H9 (cell line): Measurements from ENCODE around the gene PPP1R1B. TPM values are rescaled to one million over a fixed set of nuclear protein-coding genes. Genes with fewer than 3 reads are reported as not detected.

ENCODE experiments used
- DNase-seq: peaks from one replicate; pipeline ENCODE4 v3.0.0-alpha.2; 2017
- H2AFZ ChIP-seq: one replicate; pipeline ENCODE4 v1.6.1; 2013; ENCODE audit warnings: mild to moderate bottlenecking, low read length, control low read depth, moderate library complexity
- H2AK5ac ChIP-seq: 2 replicates; pipeline ENCODE4 v1.6.1; 2013; ENCODE audit warnings: low read length, control low read depth, mixed read lengths; ENCODE audit not compliant: insufficient read length
- H2BK120ac ChIP-seq: one replicate; pipeline ENCODE4 v1.6.1; 2013; ENCODE audit warnings: low read depth, mild to moderate bottlenecking, low read length, control low read depth, inconsistent platforms; ENCODE audit not compliant: poor library complexity, severe bottlenecking
- H2BK12ac ChIP-seq: 2 replicates; pipeline ENCODE4 v1.6.1; 2013; ENCODE audit warnings: low read length, control low read depth, mixed read lengths, low read depth; ENCODE audit not compliant: insufficient read length
- H2BK15ac ChIP-seq: 2 replicates; pipeline ENCODE4 v1.6.1; 2013; ENCODE audit warnings: low read depth, low read length, control low read depth
- H2BK20ac ChIP-seq: one replicate; pipeline ENCODE4 v1.6.1; 2013; ENCODE audit warnings: low read depth, mild to moderate bottlenecking, low read length, control low read depth, inconsistent platforms; ENCODE audit not compliant: poor library complexity, severe bottlenecking
- H2BK5ac ChIP-seq: 2 replicates; pipeline ENCODE4 v1.6.1; 2013; ENCODE audit warnings: low read length, control low read depth, mixed read lengths; ENCODE audit not compliant: insufficient read length
- H3K14ac ChIP-seq: 2 replicates; pipeline ENCODE4 v1.6.1; 2013; ENCODE audit warnings: low read length, control low read depth; ENCODE audit not compliant: insufficient read depth
- H3K18ac ChIP-seq: 2 replicates; pipeline ENCODE4 v1.6.1; 2013; ENCODE audit warnings: low read depth, mild to moderate bottlenecking, mixed read lengths, low read length, control low read depth; ENCODE audit not compliant: insufficient read length
- H3K23ac ChIP-seq: 2 replicates; pipeline ENCODE4 v1.6.1; 2013; ENCODE audit warnings: low read length, control low read depth, mixed read lengths, low read depth; ENCODE audit not compliant: insufficient read length
- H3K23me2 ChIP-seq: 2 replicates; pipeline ENCODE4 v1.6.1; 2013; ENCODE audit warnings: low read depth, mild to moderate bottlenecking, mixed read lengths, low read length, control low read depth; ENCODE audit not compliant: insufficient read length, poor library complexity, severe bottlenecking
- H3K27ac ChIP-seq: 2 replicates; pipeline ENCODE4 v1.5.1; 2013; ENCODE audit warnings: low read length, control low read depth, mixed read lengths, low read depth; ENCODE audit not compliant: insufficient read length
- H3K27me3 ChIP-seq: 2 replicates; pipeline ENCODE4 v1.6.1; 2013; ENCODE audit warnings: low read length, control low read depth, inconsistent platforms; ENCODE audit not compliant: insufficient read depth
- H3K4ac ChIP-seq: 2 replicates; pipeline ENCODE4 v1.6.1; 2013; ENCODE audit warnings: low read depth, mild to moderate bottlenecking, control low read depth, inconsistent platforms, low read length, moderate library complexity
- H3K4me1 ChIP-seq: 2 replicates; pipeline ENCODE4 v1.6.1; 2013; ENCODE audit warnings: low read length, control low read depth, inconsistent platforms; ENCODE audit not compliant: insufficient read depth
- H3K4me2 ChIP-seq: 2 replicates; pipeline ENCODE4 v1.6.1; 2013; ENCODE audit warnings: low read length, control low read depth, mixed read lengths; ENCODE audit not compliant: insufficient read length, insufficient read depth
- H3K56ac ChIP-seq: 2 replicates; pipeline ENCODE4 v1.6.1; 2013; ENCODE audit warnings: low read depth, mild to moderate bottlenecking, mixed read lengths, low read length, control low read depth; ENCODE audit not compliant: insufficient read length
- H3K79me1 ChIP-seq: 2 replicates; pipeline ENCODE4 v1.6.1; 2013; ENCODE audit warnings: low read depth, mild to moderate bottlenecking, moderate library complexity, low read length, control low read depth, inconsistent platforms; ENCODE audit not compliant: insufficient read depth, poor library complexity, severe bottlenecking
- H3K79me2 ChIP-seq: 2 replicates; pipeline ENCODE4 v1.6.1; 2013; ENCODE audit warnings: low read length, control low read depth, inconsistent platforms; ENCODE audit not compliant: insufficient read depth
- H3K9ac ChIP-seq: 2 replicates; pipeline ENCODE4 v1.6.1; 2013; ENCODE audit warnings: low read length, control low read depth, mixed read lengths; ENCODE audit not compliant: insufficient read length; ENCODE audit errors: extremely low read depth
- H3K9me3 ChIP-seq: one replicate; pipeline ENCODE4 v1.6.1; 2013; ENCODE audit warnings: low read depth, low read length, inconsistent platforms; ENCODE audit not compliant: control insufficient read depth
- H3T11ph ChIP-seq: one replicate; pipeline ENCODE4 v1.6.1; 2013; ENCODE audit warnings: mild to moderate bottlenecking, low read length, control low read depth, inconsistent platforms
- H4K20me1 ChIP-seq: one replicate; pipeline ENCODE4 v1.6.1; 2013; ENCODE audit not compliant: control insufficient read depth, insufficient read length, insufficient read depth
- H4K5ac ChIP-seq: 2 replicates; pipeline ENCODE4 v1.6.1; 2013; ENCODE audit warnings: low read depth, mild to moderate bottlenecking, mixed read lengths, low read length, control low read depth; ENCODE audit not compliant: insufficient read length
- H4K8ac ChIP-seq: replicated peaks from 2 replicates; pipeline ENCODE4 v1.6.1; 2013; ENCODE audit warnings: low read length, control low read depth, mixed read lengths, low read depth; ENCODE audit not compliant: insufficient read length
- H4K91ac ChIP-seq: 2 replicates; pipeline ENCODE4 v1.6.1; 2013; ENCODE audit warnings: low read depth, mild to moderate bottlenecking, moderate library complexity, mixed read lengths, low read length, control low read depth; ENCODE audit not compliant: insufficient read length
- H3K27ac Mint-ChIP-seq, 3 experiments: 2 replicates in 2 of 3; 3 replicates in 1 of 3; pipeline ENCODE4 v1.8.0; 2020 to 2021; ENCODE audit warnings: mixed read lengths in 3 of 3, mild to moderate bottlenecking in 1 of 3, moderate library complexity in 1 of 3
- H3K27me3 Mint-ChIP-seq: 2 replicates; pipeline ENCODE4 v1.8.0; 2021; ENCODE audit warnings: low read depth, mild to moderate bottlenecking, moderate library complexity, mixed read lengths
- H3K36me3 Mint-ChIP-seq, 3 experiments: 2 replicates in 2 of 3; 3 replicates in 1 of 3; pipeline ENCODE4 v1.8.0; 2020 to 2021; ENCODE audit warnings: low read depth in 3 of 3, mixed read lengths in 3 of 3; ENCODE audit not compliant: insufficient read depth in 1 of 3
- H3K4me1 Mint-ChIP-seq, 2 experiments: 2 replicates each; pipeline ENCODE4 v1.8.0; 2020; ENCODE audit warnings: mixed read lengths in 2 of 2
- H3K4me3 Mint-ChIP-seq, 2 experiments: 2 replicates in 1 of 2; 3 replicates in 1 of 2; pipeline ENCODE4 v1.8.0; 2020 to 2021; ENCODE audit warnings: mild to moderate bottlenecking in 2 of 2, mixed read lengths in 2 of 2, moderate library complexity in 1 of 2
- H3K9me3 Mint-ChIP-seq, 2 experiments: 2 replicates in 1 of 2; 3 replicates in 1 of 2; pipeline ENCODE4 v1.8.0; 2020; ENCODE audit warnings: mild to moderate bottlenecking in 2 of 2, mixed read lengths in 2 of 2, moderate library complexity in 1 of 2
- WGBS: extraction: QIAGEN DNeasy Blood & Tissue Kit; methylation state at CpG from one replicate; pipeline ENCODE4 v1.1.7; 2013; ENCODE audit warnings: missing lambda C conversion rate, low lambda C conversion rate, mixed read lengths; ENCODE audit not compliant: insufficient read length; ENCODE audit errors: extremely low coverage; 5-methylcytosine and 5-hydroxymethylcytosine counted together
- total RNA-seq: library from RNA; stranded (reverse); gene quantifications from 2 replicates; pipeline ENCODE4 v1.2.1, GENCODE V29; 2021
- TF ChIP-seq, protein P1 (sequence below): fragments of 200-600 bp; sonication (generic); conservative IDR thresholded peaks from 3 replicates; pipeline ENCODE4 v1.8.0; 2021; ENCODE audit warnings: antibody characterized with exemption, mild to moderate bottlenecking

The PPP1R1B gene
- total RNA-seq, 1 experiment from 2014 or later: 15.5 TPM

- H3K9me3 ChIP-seq: no peaks in the 10 kb centered on the region
- TF ChIP-seq, protein P1, sequence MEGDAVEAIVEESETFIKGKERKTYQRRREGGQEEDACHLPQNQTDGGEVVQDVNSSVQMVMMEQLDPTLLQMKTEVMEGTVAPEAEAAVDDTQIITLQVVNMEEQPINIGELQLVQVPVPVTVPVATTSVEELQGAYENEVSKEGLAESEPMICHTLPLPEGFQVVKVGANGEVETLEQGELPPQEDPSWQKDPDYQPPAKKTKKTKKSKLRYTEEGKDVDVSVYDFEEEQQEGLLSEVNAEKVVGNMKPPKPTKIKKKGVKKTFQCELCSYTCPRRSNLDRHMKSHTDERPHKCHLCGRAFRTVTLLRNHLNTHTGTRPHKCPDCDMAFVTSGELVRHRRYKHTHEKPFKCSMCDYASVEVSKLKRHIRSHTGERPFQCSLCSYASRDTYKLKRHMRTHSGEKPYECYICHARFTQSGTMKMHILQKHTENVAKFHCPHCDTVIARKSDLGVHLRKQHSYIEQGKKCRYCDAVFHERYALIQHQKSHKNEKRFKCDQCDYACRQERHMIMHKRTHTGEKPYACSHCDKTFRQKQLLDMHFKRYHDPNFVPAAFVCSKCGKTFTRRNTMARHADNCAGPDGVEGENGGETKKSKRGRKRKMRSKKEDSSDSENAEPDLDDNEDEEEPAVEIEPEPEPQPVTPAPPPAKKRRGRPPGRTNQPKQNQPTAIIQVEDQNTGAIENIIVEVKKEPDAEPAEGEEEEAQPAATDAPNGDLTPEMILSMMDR: no peak
- H2BK20ac ChIP-seq: no peak overlapping the region
- no peak overlapping the region for H4K8ac ChIP-seq
- H3K9ac ChIP-seq: no peak overlapping the region
- no peak overlapping the region for H2BK15ac ChIP-seq
- H3K4me1 Mint-ChIP-seq: peaks cover 26 to 29% of the 10 kb centered on the region in 2 experiments
- peaks cover 9% of the 10 kb centered on the region for H3K23me2 ChIP-seq
- no peak overlapping the region for H2BK120ac ChIP-seq
- H3K4me2 ChIP-seq: no peak overlapping the region
- H2AFZ ChIP-seq: no peak overlapping the region
- H2BK12ac ChIP-seq: no peak overlapping the region
- no CpG with 5 or more reads among the region's 12 CpGs for WGBS
- H3K27me3 ChIP-seq: no peaks in the 10 kb centered on the region
- H3T11ph ChIP-seq: no peak overlapping the region
- H3K4ac ChIP-seq: no peak overlapping the region
- H3K9me3 Mint-ChIP-seq: no peaks in the 10 kb centered on the region
- no peaks in the 10 kb centered on the region for H3K27me3 Mint-ChIP-seq
- H4K5ac ChIP-seq: no peak overlapping the region
- DNase-seq: no peak
- no peak overlapping the region for H3K23ac ChIP-seq
- H3K27ac ChIP-seq: no peak overlapping the region
- no peak overlapping the region for H2AK5ac ChIP-seq
- H3K79me1 ChIP-seq: no peaks in the 10 kb centered on the region
- no peaks in the 10 kb centered on the region for H3K79me2 ChIP-seq
- H2BK5ac ChIP-seq: no peak overlapping the region
- H3K18ac ChIP-seq: no peak overlapping the region
- no peak overlapping the region for H3K14ac ChIP-seq
- H3K4me1 ChIP-seq: peaks cover 7% of the 10 kb centered on the region
- H3K36me3 Mint-ChIP-seq: peaks cover 9 to 41% (median 21%) of the 10 kb centered on the region in 3 experiments
- no peak overlapping the region for H4K91ac ChIP-seq
- H3K56ac ChIP-seq: no peak overlapping the region
- H3K27ac Mint-ChIP-seq: peak overlapping the region in 1 of 3 experiments; percentile 66; a peak in 1 of 7 replicates
- H4K20me1 ChIP-seq: no peaks in the 10 kb centered on the region
- no peak overlapping the region for H3K4me3 Mint-ChIP-seq
Measured at GRCh38 chr17:39684369-39685192, 57.8 kb downstream of the PPP1R1B start.

Other genes with a start within 250 kb of the PPP1R1B start
- gene FBXL20, start 225.3 kb upstream of the PPP1R1B start, total RNA-seq: 18.2 and 18.4 TPM in 2 replicates
- gene MED1, start 175.7 kb upstream of the PPP1R1B start, total RNA-seq: 59.2 and 61.3 TPM in 2 replicates
- 87.6 and 87.9 TPM in 2 replicates for gene CDK12, start 165.5 kb upstream of the PPP1R1B start, total RNA-seq
- not detected in 2 replicates for gene NEUROD2, start 19.0 kb upstream of the PPP1R1B start, total RNA-seq
- gene STARD3, start 10.2 kb downstream of the PPP1R1B start, total RNA-seq: 48.2 and 51.3 TPM in 2 replicates
- 2.1 and 2.5 TPM in 2 replicates for gene TCAP, start 38.4 kb downstream of the PPP1R1B start, total RNA-seq
- 2.1 and 2.3 TPM in 2 replicates for gene PNMT, start 41.5 kb downstream of the PPP1R1B start, total RNA-seq
- 29.0 and 30.2 TPM in 2 replicates for gene PGAP3, start 61.1 kb downstream of the PPP1R1B start, total RNA-seq
- gene ERBB2, start 73.1 kb downstream of the PPP1R1B start, total RNA-seq: 216 and 217 TPM in 2 replicates
- gene MIEN1, start 103.6 kb downstream of the PPP1R1B start, total RNA-seq: 45.2 and 50.8 TPM in 2 replicates
- gene GRB7, start 111.0 kb downstream of the PPP1R1B start, total RNA-seq: 50.6 and 55.0 TPM in 2 replicates
- gene IKZF3, start 237.4 kb downstream of the PPP1R1B start, total RNA-seq: 0.22 and 0.31 TPM in 2 replicates
- not detected in 2 replicates for gene ZPBP2, start 241.2 kb downstream of the PPP1R1B start, total RNA-seq